Cardiac muscle cell (in vitro differentiated cells and primary cell): ENCODE data around the gene CSMD2. TPM values are rescaled to one million over a fixed set of nuclear protein-coding genes. Genes with fewer than 3 reads are reported as not detected.
"Not testable (repeated sequence)": the region's sequence is repeated elsewhere in the genome, so short reads cannot be mapped to it uniquely, and the experiment has no call there.

Experiments used
- DNase-seq, 2 donors: peaks; one replicate each; pipeline versions ENCODE4 v3.0.0 to v3.0.0-alpha.2; 2010 to 2017; ENCODE audit warnings: low read depth in 1 of 2, low spot score in 1 of 2
- H3K27ac ChIP-seq: fragments of 200-600 bp; sonication (generic); 2 replicates; pipeline ENCODE4 v1.5.1; 2016
- H3K27me3 ChIP-seq: fragments of 200-600 bp; sonication (generic); 2 replicates; pipeline ENCODE4 v1.6.0; 2016; ENCODE audit warnings: control low read depth
- H3K36me3 ChIP-seq: fragments of 200-600 bp; sonication (generic); 2 replicates; pipeline ENCODE4 v1.5.1; 2016; ENCODE audit warnings: control low read depth
- H3K4me1 ChIP-seq: fragments of 200-600 bp; sonication (generic); 2 replicates; pipeline ENCODE4 v1.8.1; 2017; ENCODE audit warnings: low read depth, mild to moderate bottlenecking, mixed run types
- H3K4me3 ChIP-seq: fragments of 200-600 bp; sonication (generic); 2 replicates; pipeline ENCODE4 v1.5.1; 2016; ENCODE audit warnings: mild to moderate bottlenecking
- H3K9me3 ChIP-seq: fragments of 200-600 bp; sonication (generic); 2 replicates; pipeline ENCODE4 v1.5.1; 2017; ENCODE audit warnings: low read depth, mild to moderate bottlenecking, control low read depth
- CTCF ChIP-seq: IDR thresholded peaks from 2 replicates; pipeline ENCODE4 v1.5.1; 2012; ENCODE audit warnings: low read depth, mild to moderate bottlenecking, low read length
- polyA plus RNA-seq: library from polyadenylated mRNA; unstranded; fragments of >200 nt; fragmentation: Nextera tagmentation; extraction: Ambion mirVana; gene quantifications from 2 replicates; pipeline ENCODE4 v1.2.1, GENCODE V29; 2016
- total RNA-seq: library from RNA; depleted of rRNA; stranded (reverse); fragments of >200 nt; gene quantifications from 2 replicates; pipeline ENCODE4 v1.2.3, GENCODE V29; 2016

Gene CSMD2
- total and polyA plus RNA-seq, 2 experiments from 2014 or later = 0.24 TPM; not detected in 1

DNA sequence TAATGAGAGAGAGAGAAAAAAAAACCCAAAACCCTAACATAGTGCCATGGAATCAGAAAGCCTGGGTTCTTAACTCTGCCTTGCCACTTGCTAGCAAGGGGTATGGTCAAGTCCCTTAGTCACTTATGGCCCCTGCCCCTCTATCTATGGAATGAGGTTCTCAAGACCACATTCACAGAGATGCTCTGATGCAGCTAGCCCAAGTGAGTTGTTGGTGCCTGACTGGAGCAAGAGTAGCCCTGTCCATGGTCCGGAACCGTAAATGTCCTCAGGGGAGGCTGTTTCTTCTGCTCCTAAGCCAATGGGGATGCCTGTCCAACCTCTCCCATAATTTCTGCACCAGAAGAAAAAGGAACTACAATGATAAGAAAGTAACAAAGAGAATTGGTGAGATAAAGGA is 56.8 kb downstream of the CSMD2 start:
- H3K4me3 ChIP-seq = no peak overlapping the region

GRCh38 chr1:34101151-34101550 is 63.9 kb downstream of the CSMD2 start:
- Histone ChIP-seq H3K4me3 (no peak overlapping the region), H3K27ac (no peak overlapping the region), H3K9me3 (no peaks in the 10 kb centered on the region), H3K4me1 (no peaks in the 10 kb centered on the region), H3K27me3 (no peaks in the 10 kb centered on the region), H3K36me3 (no peaks in the 10 kb centered on the region)
- DNase-seq = peak in 1 of 2 donors; percentile 1
- TF ChIP-seq CTCF = no peak

More for the DNA sequence above, 56.8 kb downstream of the CSMD2 start:
- Histone ChIP-seq H3K27ac (no peak overlapping the region), H3K4me1 (no peaks in the 10 kb centered on the region), H3K36me3 (no peaks in the 10 kb centered on the region), H3K27me3 (no peaks in the 10 kb centered on the region), H3K9me3 (no peaks in the 10 kb centered on the region)
- DNase-seq = peak in 1 of 2 donors; percentile 25
- TF ChIP-seq CTCF = no peak

- TF ChIP-seq CTCF = no peak
- no peaks in the 10 kb centered on the region for H3K36me3 ChIP-seq
- DNase-seq = no peak
- H3K9me3 ChIP-seq = no peaks in the 10 kb centered on the region
- H3K4me1 ChIP-seq = no peaks in the 10 kb centered on the region
- no peak overlapping the region for H3K4me3 ChIP-seq
- H3K27ac ChIP-seq = no peak overlapping the region
- no peaks in the 10 kb centered on the region for H3K27me3 ChIP-seq
Observed at GRCh38 chr1:34100332-34100731, 64.7 kb downstream of the CSMD2 start.

DNA sequence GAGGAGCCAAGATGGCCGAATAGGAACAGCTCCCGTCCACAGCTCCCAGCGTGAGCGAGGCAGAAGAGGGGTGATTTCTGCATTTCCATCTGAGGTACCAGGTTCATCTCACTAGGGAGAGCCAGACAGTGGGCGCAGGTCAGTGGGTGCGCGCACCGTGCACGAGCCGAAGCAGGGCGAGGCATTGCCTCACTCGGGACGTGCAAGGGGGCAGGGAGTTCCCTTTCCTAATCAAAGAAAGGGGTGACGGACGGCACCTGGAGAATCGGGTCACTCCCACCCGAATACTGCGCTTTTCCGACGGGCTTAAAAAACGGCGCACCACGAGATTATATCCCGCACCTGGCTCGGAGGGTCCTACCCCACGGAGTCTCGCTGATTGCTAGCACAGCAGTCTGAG is 72.6 kb downstream of the CSMD2 start:
- not testable (repeated sequence) for H3K9me3 ChIP-seq, H3K4me3 ChIP-seq, DNase-seq, H3K27me3 ChIP-seq, H3K36me3 ChIP-seq, H3K27ac ChIP-seq, H3K4me1 ChIP-seq

GRCh38 chr1:34089731-34090130 is 75.3 kb downstream of the CSMD2 start:
- Histone ChIP-seq H3K36me3 (no peaks in the 10 kb centered on the region), H3K4me3 (no peak overlapping the region), H3K27me3 (no peaks in the 10 kb centered on the region), H3K4me1 (no peaks in the 10 kb centered on the region), H3K27ac (no peak overlapping the region), H3K9me3 (no peaks in the 10 kb centered on the region)
- no peak for TF ChIP-seq CTCF
- DNase-seq = no peak

- TF ChIP-seq CTCF = no peak
- no peak overlapping the region for H3K27ac ChIP-seq
- H3K9me3 ChIP-seq = no peaks in the 10 kb centered on the region
- DNase-seq = no peak
- H3K27me3 ChIP-seq = no peaks in the 10 kb centered on the region
- no peaks in the 10 kb centered on the region for H3K4me1 ChIP-seq
- no peak overlapping the region for H3K4me3 ChIP-seq
- H3K36me3 ChIP-seq = no peaks in the 10 kb centered on the region
Observed at GRCh38 chr1:34087986-34088385, 77.0 kb downstream of the CSMD2 start.
